GM18951 (cell line): Measurements from ENCODE around the gene LY9.

Source experiments
- POLR2A ChIP-seq: IDR thresholded peaks from 4 replicates; pipeline ENCODE4 v1.6.1; 2011; ENCODE audit warnings: mild to moderate bottlenecking; ENCODE audit not compliant: insufficient read length, insufficient read depth; ENCODE audit errors: extremely low read depth
- in situ Hi-C: fragments of 300-500 bp; cut with MboI; formaldehyde crosslinking; loops from one replicate; pipeline ENCODE4 v1.12.0; 2022; ENCODE audit warnings: low sequenced_read_pairs, mixed read lengths, inconsistent platforms; ENCODE audit not compliant: unreplicated experiment

The LY9 gene

GRCh38 chr1:160758521-160758920 lies 37.5 kb upstream of the LY9 start:
- in situ Hi-C loops = no loop called here
- TF ChIP-seq POLR2A = no peak

- in situ Hi-C loops = no loop called here
- no peak for TF ChIP-seq POLR2A
Observed at GRCh38 chr1:160759740-160760139, 36.2 kb upstream of the LY9 start.

GRCh38 chr1:160761046-160761445 lies 34.9 kb upstream of the LY9 start:
- in situ Hi-C loops = no loop called here

GRCh38 chr1:160761886-160762285 lies 34.1 kb upstream of the LY9 start:
- TF ChIP-seq POLR2A = no peak
- in situ Hi-C loops = no loop called here

More at GRCh38 chr1:160761046-160761445, 34.9 kb upstream of the LY9 start:
- TF ChIP-seq POLR2A = no peak

GRCh38 chr1:160763993-160764392 lies 32.0 kb upstream of the LY9 start:
- TF ChIP-seq POLR2A = no peak
- in situ Hi-C loops = no loop called here

GRCh38 chr1:160767395-160768294 lies 28.3 kb upstream of the LY9 start:
- in situ Hi-C loops = no loop called here
- no peak for TF ChIP-seq POLR2A

GRCh38 chr1:160768295-160768657 lies 27.7 kb upstream of the LY9 start:
- in situ Hi-C loops = no loop called here
- TF ChIP-seq POLR2A = no peak

- in situ Hi-C loops = no loop called here
Observed at GRCh38 chr1:160772331-160772730, 23.6 kb upstream of the LY9 start.

GRCh38 chr1:160773093-160773492 lies 22.9 kb upstream of the LY9 start:
- TF ChIP-seq POLR2A = no peak
- in situ Hi-C loops = no loop called here

More at GRCh38 chr1:160772331-160772730, 23.6 kb upstream of the LY9 start:
- no peak for TF ChIP-seq POLR2A

GRCh38 chr1:160774886-160775719 lies 20.9 kb upstream of the LY9 start:
- in situ Hi-C loops = no loop called here

GRCh38 chr1:160776178-160776577 lies 19.8 kb upstream of the LY9 start:
- no peak for TF ChIP-seq POLR2A
- in situ Hi-C loops = no loop called here

More at GRCh38 chr1:160774886-160775719, 20.9 kb upstream of the LY9 start:
- no peak for TF ChIP-seq POLR2A

- TF ChIP-seq POLR2A = no peak
- in situ Hi-C loops = no loop called here
Observed at GRCh38 chr1:160777486-160778089, 18.4 kb upstream of the LY9 start.

GRCh38 chr1:160778976-160779375 lies 17.0 kb upstream of the LY9 start:
- no peak for TF ChIP-seq POLR2A
- in situ Hi-C loops = no loop called here

GRCh38 chr1:160779626-160780397 lies 16.2 kb upstream of the LY9 start:
- TF ChIP-seq POLR2A = no peak
- in situ Hi-C loops = no loop called here
